ENCODE results near the gene DACH1. TPM values are rescaled to one million over a fixed set of nuclear protein-coding genes. Genes with fewer than 3 reads are reported as not detected.

DACH1 gene
- total RNA-seq (2022) (1.2 and 1.3 TPM in 2 replicates), Bru-seq, nascent RNA (percentile 36 among the genes with signal in this experiment), BruChase-seq, experiment 1, labeled RNA remaining after a 2-hour chase (percentile 34 among the genes with signal in this experiment), BruChase-seq, experiment 2, labeled RNA remaining after a 6-hour chase (percentile 25 among the genes with signal in this experiment)
- long read RNA-seq, full-length matches to known transcripts: 2 of 3 reads
- long read RNA-seq, partial matches to known transcripts: 0 of 3 reads
- long read RNA-seq, other reads (novel, unspliced or antisense): 1 of 3 reads

- no TSS peak for BruUV-seq (replicated peaks)
- Mint-ChIP-seq H3K4me1 (ENCODE audit: low read depth, unreplicated experiment) (peaks cover 19% of the 10 kb centered on the region), H3K27me3 (ENCODE audit: insufficient read depth, unreplicated experiment) (peaks cover 36% of the 10 kb centered on the region), H3K36me3 (ENCODE audit: insufficient read depth, unreplicated experiment) (peaks cover 5% of the 10 kb centered on the region), H3K4me3 (ENCODE audit: unreplicated experiment) (peak within 1 kb of the TSS; percentile 91), H3K27ac (ENCODE audit: unreplicated experiment) (no peak within 1 kb of the TSS), H3K9me3 (ENCODE audit: unreplicated experiment) (no peaks in the 10 kb centered on the region)
- DNase-seq: peak; percentile 18 to 46
- no peak for TF ChIP-seq CTCF (IDR thresholded peaks at IDR 0.05; ENCODE audit: insufficient read depth in 1 of 2, low read depth in 1 of 2, low read length in 1 of 2, severe bottlenecking in 1 of 2, unreplicated experiment in 1 of 2)
- no peaks in the 10 kb centered on the region for H3K36me3 ChIP-seq (ENCODE audit: control insufficient read depth, insufficient read depth, low read length)
- CTCF ChIA-PET: no interaction called here
- POLR2A ChIA-PET: no interaction called here
- no peaks in the 10 kb centered on the region; the same call in 1 of the 2 replicates for H3K4me1 ChIP-seq
- H3K9me3 ChIP-seq: no peaks in the 10 kb centered on the region
- intact Hi-C loops (cut with micrococcal nuclease; ENCODE audit: unreplicated experiment): loop anchor here (1.0 kb wide), 1 partner anchor 12 kb away; no protein-coding TSS in a partner anchor
- H3K27me3 ChIP-seq (replicated peaks; ENCODE audit: control insufficient read depth, insufficient read depth, low read length): peaks cover 11% of the 10 kb centered on the region
- H3K4me3 ChIP-seq (ENCODE audit: low read depth, low read length): peak within 1 kb of the TSS; percentile 48
Measured at GRCh38 chr13:71867131-71867814, at the start of gene DACH1. Gene DACH1, minus strand, starts transcription at chr13:71867204.

- H3K27ac Mint-ChIP-seq (ENCODE audit: unreplicated experiment): no peak overlapping the region
- Histone ChIP-seq H3K9me3 (no peaks in the 10 kb centered on the region), H3K4me3 (ENCODE audit: low read depth, low read length) (no peak overlapping the region), H3K27me3 (replicated peaks; ENCODE audit: control insufficient read depth, insufficient read depth, low read length) (no peaks in the 10 kb centered on the region), H3K4me1 (no peaks in the 10 kb centered on the region), H3K36me3 (ENCODE audit: control insufficient read depth, insufficient read depth, low read length) (no peaks in the 10 kb centered on the region)
- no peaks in the 10 kb centered on the region for H3K4me1 Mint-ChIP-seq (ENCODE audit: low read depth, unreplicated experiment)
- no TSS peak for BruUV-seq (replicated peaks)
- DNase-seq: no peak
- intact Hi-C loops (cut with micrococcal nuclease; ENCODE audit: unreplicated experiment): no loop called here
- ChIA-PET POLR2A (no interaction called here), CTCF (no interaction called here)
- no peak overlapping the region for H3K4me3 Mint-ChIP-seq (ENCODE audit: unreplicated experiment)
- H3K36me3 Mint-ChIP-seq (ENCODE audit: insufficient read depth, unreplicated experiment): no peaks in the 10 kb centered on the region
- no peaks in the 10 kb centered on the region for H3K27me3 Mint-ChIP-seq (ENCODE audit: insufficient read depth, unreplicated experiment)
- no peak for TF ChIP-seq CTCF (IDR thresholded peaks at IDR 0.05; ENCODE audit: insufficient read depth in 1 of 2, low read depth in 1 of 2, low read length in 1 of 2, severe bottlenecking in 1 of 2, unreplicated experiment in 1 of 2)
- H3K9me3 Mint-ChIP-seq (ENCODE audit: unreplicated experiment): no peaks in the 10 kb centered on the region
Measured at GRCh38 chr13:71913717-71914116, 46.7 kb upstream of the DACH1 start.

- no peak overlapping the region for H3K27ac Mint-ChIP-seq (ENCODE audit: unreplicated experiment)
- no peak for DNase-seq
- no peaks in the 10 kb centered on the region for H3K36me3 Mint-ChIP-seq (ENCODE audit: insufficient read depth, unreplicated experiment)
- H3K36me3 ChIP-seq (ENCODE audit: control insufficient read depth, insufficient read depth, low read length): no peaks in the 10 kb centered on the region
- no peaks in the 10 kb centered on the region for H3K9me3 Mint-ChIP-seq (ENCODE audit: unreplicated experiment)
- H3K27me3 ChIP-seq (replicated peaks; ENCODE audit: control insufficient read depth, insufficient read depth, low read length): no peaks in the 10 kb centered on the region
- POLR2A ChIA-PET: no interaction called here
- TF ChIP-seq CTCF (IDR thresholded peaks at IDR 0.05; ENCODE audit: insufficient read depth in 1 of 2, low read depth in 1 of 2, low read length in 1 of 2, severe bottlenecking in 1 of 2, unreplicated experiment in 1 of 2): no peak
- intact Hi-C loops (cut with micrococcal nuclease; ENCODE audit: unreplicated experiment): no loop called here
- H3K4me3 ChIP-seq (ENCODE audit: low read depth, low read length): no peak overlapping the region
- H3K9me3 ChIP-seq: no peaks in the 10 kb centered on the region
- CTCF ChIA-PET: no interaction called here
- H3K4me3 Mint-ChIP-seq (ENCODE audit: unreplicated experiment): no peak overlapping the region
- no peaks in the 10 kb centered on the region for H3K4me1 ChIP-seq
- BruUV-seq (replicated peaks): no TSS peak
- no peaks in the 10 kb centered on the region for H3K27me3 Mint-ChIP-seq (ENCODE audit: insufficient read depth, unreplicated experiment)
- H3K4me1 Mint-ChIP-seq (ENCODE audit: low read depth, unreplicated experiment): no peaks in the 10 kb centered on the region
Measured at GRCh38 chr13:71912524-71912923, 45.5 kb upstream of the DACH1 start.

Data from Caco-2 (cell line).